ENCODE data around the gene SCGB3A1. TPM values are rescaled to one million over a fixed set of nuclear protein-coding genes. Genes with fewer than 3 reads are reported as not detected.

SCGB3A1 gene
- total RNA-seq, 1 experiment from 2014 or later: not detected

- Mint-ChIP-seq H3K4me3 (no peak overlapping the region), H3K4me1 (peaks cover 7% of the 10 kb centered on the region; the same call in 1 of the 2 replicates), H3K27me3 (ENCODE audit: low read depth) (no peaks in the 10 kb centered on the region), H3K27ac (no peak overlapping the region), H3K9me3 (no peaks in the 10 kb centered on the region), H3K36me3 (no peaks in the 10 kb centered on the region)
- POLR2A ChIA-PET: no interaction called here
- no peak for TF ChIP-seq SMAD3 (CRISPR knock-in tag; IDR thresholded peaks at IDR 0.05; ENCODE audit: borderline replicate concordance)
- no peak for TF ChIP-seq MAX (CRISPR knock-in tag; IDR thresholded peaks at IDR 0.05)
- no peak for TF ChIP-seq ZSCAN18 (CRISPR knock-in tag; IDR thresholded peaks at IDR 0.05)
- no peak for TF ChIP-seq OVOL2 (CRISPR knock-in tag; IDR thresholded peaks at IDR 0.05; ENCODE audit: borderline replicate concordance)
- CTCF ChIA-PET: interaction anchor here (0.8 to 5.6 kb wide), 2 partner anchors 8 to 21 kb away, joined by 3 to 42 read pairs; no protein-coding TSS in a partner anchor
- ATAC-seq (no peak), DNase-seq (ENCODE audit: low spot score) (no peak)
Measured at GRCh38 chr5:180627386-180628120, 36.3 kb upstream of the SCGB3A1 start.

GRCh38 chr5:180626661-180627385 lies 35.5 kb upstream of the SCGB3A1 start:
- ATAC-seq (no peak), DNase-seq (ENCODE audit: low spot score) (no peak)
- Mint-ChIP-seq H3K4me1 (peaks cover 2% of the 10 kb centered on the region; the same call in 1 of the 2 replicates), H3K36me3 (no peaks in the 10 kb centered on the region), H3K4me3 (no peak overlapping the region), H3K27ac (no peak overlapping the region), H3K9me3 (no peaks in the 10 kb centered on the region), H3K27me3 (ENCODE audit: low read depth) (no peaks in the 10 kb centered on the region)
- ChIA-PET CTCF (interaction anchor here (0.8 to 5.6 kb wide), 3 partner anchors 8 to 311 kb away, joined by 3 to 42 read pairs (median 3); no protein-coding TSS in a partner anchor), POLR2A (no interaction called here)
- TF ChIP-seq CREM (CRISPR knock-in tag; IDR thresholded peaks at IDR 0.05) (no peak), ARID4B (CRISPR knock-in tag; IDR thresholded peaks at IDR 0.05; ENCODE audit: borderline replicate concordance) (no peak), GTF2I (CRISPR knock-in tag; conservative IDR thresholded peaks at IDR 0.05) (no peak), TP53 (CRISPR knock-in tag; IDR thresholded peaks at IDR 0.05) (no peak), IRF2 (CRISPR knock-in tag; IDR thresholded peaks at IDR 0.05; ENCODE audit: borderline replicate concordance, low read depth) (no peak), ERG (CRISPR knock-in tag; IDR thresholded peaks at IDR 0.05) (no peak), ESRRA (CRISPR knock-in tag; IDR thresholded peaks at IDR 0.05; ENCODE audit: borderline replicate concordance) (no peak), ETV6 (CRISPR knock-in tag; IDR thresholded peaks at IDR 0.05) (no peak), FOXJ3 (CRISPR knock-in tag; IDR thresholded peaks at IDR 0.05; ENCODE audit: borderline replicate concordance) (no peak), RORB (CRISPR knock-in tag; IDR thresholded peaks at IDR 0.05) (no peak), ZSCAN18 (CRISPR knock-in tag; IDR thresholded peaks at IDR 0.05) (no peak), ZNF263 (CRISPR knock-in tag; IDR thresholded peaks at IDR 0.05; ENCODE audit: low read depth) (no peak)

Data from WTC11 (cell line).